ENCODE measurements around the gene GPN2. TPM values are rescaled to one million over a fixed set of nuclear protein-coding genes. Genes with fewer than 3 reads are reported as not detected.

The GPN2 gene
- total and polyA plus RNA-seq, 2 donors (not counting 3 experiments of a cell fraction or from before 2014, with no cell fraction given), result 21.9 to 37.4 TPM

DNA sequence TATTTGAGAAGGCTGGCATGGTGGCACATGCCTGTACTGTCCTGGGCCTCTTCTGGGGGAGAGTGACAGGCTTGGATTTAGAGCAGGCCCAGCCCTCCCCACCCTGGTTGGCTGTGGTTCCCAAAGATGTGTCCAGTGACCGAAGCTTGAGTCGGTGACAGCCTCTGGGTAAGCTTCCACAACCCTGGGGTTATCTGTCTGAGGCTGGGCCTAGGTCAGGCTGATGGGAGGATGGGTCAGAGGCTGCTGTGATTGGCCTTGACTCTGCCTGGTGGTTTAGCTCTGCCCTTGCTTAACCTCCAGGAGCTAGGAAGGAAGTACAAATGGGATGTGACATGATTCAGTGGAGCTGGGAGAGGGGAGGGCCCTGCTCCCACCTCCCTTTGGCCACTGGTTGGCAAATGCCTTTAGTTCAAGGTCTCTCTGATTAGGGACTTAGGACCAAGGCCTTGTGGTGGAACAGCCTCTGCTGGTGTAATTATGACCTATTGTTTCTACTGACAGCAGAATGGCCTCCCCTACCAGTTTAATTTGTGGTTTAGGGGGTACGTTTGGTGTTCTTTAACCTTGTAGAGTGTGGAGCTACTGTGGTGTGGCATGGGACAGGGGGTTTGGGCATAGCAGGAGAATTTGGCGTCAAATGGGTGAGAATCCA, 48.0 kb upstream of the GPN2 start:
- no peak for FAIRE-seq
- TF ChIP-seq POLR2AphosphoS5 (IDR thresholded peaks at IDR 0.05; ENCODE audit: insufficient read depth, low read depth, low read length) (no peak), GATA2 (IDR thresholded peaks at IDR 0.05; ENCODE audit: insufficient read depth, insufficient read length, low read depth, low read length) (no peak), MYC (IDR thresholded peaks at IDR 0.05; ENCODE audit: low read depth, low read length) (no peak), EZH2 (IDR thresholded peaks at IDR 0.05; ENCODE audit: borderline replicate concordance, low read depth, low read length, severe bottlenecking) (no peak), FOS (IDR thresholded peaks at IDR 0.05; ENCODE audit: borderline replicate concordance, insufficient read depth, low read length) (no peak), POLR2A (IDR thresholded peaks at IDR 0.05; ENCODE audit: low read depth, low read length) (no peak), JUN (IDR thresholded peaks at IDR 0.05; ENCODE audit: borderline replicate concordance, insufficient read depth, insufficient read length, low read depth) (no peak)
- TF ChIP-seq, protein P1, sequence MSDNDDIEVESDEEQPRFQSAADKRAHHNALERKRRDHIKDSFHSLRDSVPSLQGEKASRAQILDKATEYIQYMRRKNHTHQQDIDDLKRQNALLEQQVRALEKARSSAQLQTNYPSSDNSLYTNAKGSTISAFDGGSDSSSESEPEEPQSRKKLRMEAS (IDR thresholded peaks at IDR 0.05; ENCODE audit: insufficient read depth, insufficient read length), result no peak
- TF ChIP-seq, protein P2, sequence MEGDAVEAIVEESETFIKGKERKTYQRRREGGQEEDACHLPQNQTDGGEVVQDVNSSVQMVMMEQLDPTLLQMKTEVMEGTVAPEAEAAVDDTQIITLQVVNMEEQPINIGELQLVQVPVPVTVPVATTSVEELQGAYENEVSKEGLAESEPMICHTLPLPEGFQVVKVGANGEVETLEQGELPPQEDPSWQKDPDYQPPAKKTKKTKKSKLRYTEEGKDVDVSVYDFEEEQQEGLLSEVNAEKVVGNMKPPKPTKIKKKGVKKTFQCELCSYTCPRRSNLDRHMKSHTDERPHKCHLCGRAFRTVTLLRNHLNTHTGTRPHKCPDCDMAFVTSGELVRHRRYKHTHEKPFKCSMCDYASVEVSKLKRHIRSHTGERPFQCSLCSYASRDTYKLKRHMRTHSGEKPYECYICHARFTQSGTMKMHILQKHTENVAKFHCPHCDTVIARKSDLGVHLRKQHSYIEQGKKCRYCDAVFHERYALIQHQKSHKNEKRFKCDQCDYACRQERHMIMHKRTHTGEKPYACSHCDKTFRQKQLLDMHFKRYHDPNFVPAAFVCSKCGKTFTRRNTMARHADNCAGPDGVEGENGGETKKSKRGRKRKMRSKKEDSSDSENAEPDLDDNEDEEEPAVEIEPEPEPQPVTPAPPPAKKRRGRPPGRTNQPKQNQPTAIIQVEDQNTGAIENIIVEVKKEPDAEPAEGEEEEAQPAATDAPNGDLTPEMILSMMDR (IDR thresholded peaks at IDR 0.05; ENCODE audit: extremely low read depth in 1 of 2, insufficient read depth in 1 of 2, low read depth in 1 of 2, low read length in 2 of 2), result no peak
- no peak overlapping the region for H3K4me2 ChIP-seq (ENCODE audit: insufficient read depth, low read length)
- H3K9me3 ChIP-seq (replicated peaks; ENCODE audit: control insufficient read depth, insufficient read depth, low read length), result no peaks in the 10 kb centered on the region
- H3K9me1 ChIP-seq (replicated peaks; ENCODE audit: control insufficient read depth, extremely low read depth, insufficient read depth, low read length), result no peaks in the 10 kb centered on the region
- BruUV-seq (replicated peaks), result no TSS peak
- H3K36me3 ChIP-seq (ENCODE audit: control insufficient read depth in 2 of 2, extremely low read depth in 1 of 2, insufficient read depth in 2 of 2, low read length in 2 of 2), result peaks cover 0 to 23% of the 10 kb centered on the region in 2 experiments
- intact Hi-C loops (cut with micrococcal nuclease) (no loop called here), dilution Hi-C loops (cut with MboI; ENCODE audit: extremely low pct_ligation_motif_present, low sequenced_read_pairs) (no loop called here)
- H3K4me3 ChIP-seq (replicated peaks in 1 of 3; ENCODE audit: insufficient read depth in 1 of 3, low read depth in 1 of 3, low read length in 3 of 3), result no peak overlapping the region
- H2AFZ ChIP-seq (ENCODE audit: low read depth, low read length), result no peak overlapping the region
- ChIA-PET POLR2A (no interaction called here), CTCF (interaction anchor here (0.8 to 1.5 kb wide), 3 partner anchors 12 to 24 kb away, joined by 3 to 4 read pairs (median 3); no protein-coding TSS in a partner anchor)
- no peaks in the 10 kb centered on the region for H3K4me1 ChIP-seq (ENCODE audit: control insufficient read depth, extremely low read depth, insufficient read depth, low read length)
- H3K9ac ChIP-seq (replicated peaks; ENCODE audit: extremely low read depth, insufficient read depth, low read length), result no peak overlapping the region
- peaks cover 44% of the 10 kb centered on the region for H3K79me2 ChIP-seq (ENCODE audit: control insufficient read depth, insufficient read depth, low read length)
- H3K27ac ChIP-seq (ENCODE audit: insufficient read depth, low read depth, low read length), result no peak overlapping the region
- DNase-seq (ENCODE audit: low read depth, low spot score), result no peak
- H3K27me3 ChIP-seq (ENCODE audit: control insufficient read depth in 2 of 2, insufficient read depth in 2 of 2, low read length in 2 of 2), result no peaks in the 10 kb centered on the region
- H4K20me1 ChIP-seq (replicated peaks; ENCODE audit: control insufficient read depth, extremely low read depth, insufficient read depth, low read length), result no peaks in the 10 kb centered on the region

All from endothelial cell of umbilical vein (primary cell).